ENCODE results near the gene ALS2. TPM values are rescaled to one million over a fixed set of nuclear protein-coding genes. Genes with fewer than 3 reads are reported as not detected.

Gene ALS2
- total RNA-seq = 13.4 and 21.9 TPM in 2 replicates

GRCh38 chr2:201780674-201781493 lies at the start of gene ALS2:
ALS2 (minus strand) TSS chr2:201780933; CDS start chr2:201768885, 12,048 bp downstream.

GRCh38 chr2:201806442-201807170 lies 25.9 kb upstream of the ALS2 start, which contains the start of gene CDK15:
CDK15 (plus strand) TSS chr2:201806537; CDS start chr2:201806665, 128 bp downstream.

GRCh38 chr2:201698588-201699226 lies 82.0 kb downstream of the ALS2 start, which contains the start of gene MPP4:
MPP4 (minus strand) TSS chr2:201698644; CDS start chr2:201693954, 4,690 bp downstream.

Other genes with a start within 250 kb of the ALS2 start
- gene TMEM237, start 137.4 kb downstream of the ALS2 start, total RNA-seq = 35.0 and 42.1 TPM in 2 replicates
- 0.97 and 1.3 TPM in 2 replicates for gene MPP4, start 82.3 kb downstream of the ALS2 start, total RNA-seq
- gene CDK15, start 25.6 kb upstream of the ALS2 start, total RNA-seq = not detected in 2 replicates

Measured in cardiac atrium fibroblast (primary cell).